OCI-LY1 (cell line): Measurements from ENCODE around the gene SLC12A4.

Experiments used
- H2AFZ ChIP-seq: fragments of 200-600 bp; sonication (generic), shearing (Covaris generic); 2 replicates; pipeline ENCODE4 v1.6.0; 2014; ENCODE audit warnings: antibody characterized with exemption, mild to moderate bottlenecking, low read length
- H3F3A ChIP-seq: fragments of 200-600 bp; sonication (generic), shearing (Covaris generic); 2 replicates; pipeline ENCODE4 v1.6.0; 2014; ENCODE audit warnings: mild to moderate bottlenecking, antibody characterized with exemption, low read length, moderate library complexity; ENCODE audit not compliant: insufficient read depth
- H3K27ac ChIP-seq: fragments of 200-600 bp; sonication (generic); 2 replicates; pipeline ENCODE4 v1.5.1; 2014; ENCODE audit warnings: low read length, mixed run types, mild to moderate bottlenecking, low read depth; ENCODE audit not compliant: poor library complexity, severe bottlenecking
- H3K27me3 ChIP-seq: fragments of 200-600 bp; sonication (generic); 2 replicates; pipeline ENCODE4 v1.6.0; 2014; ENCODE audit warnings: antibody characterized with exemption, mild to moderate bottlenecking, low read length, moderate library complexity; ENCODE audit not compliant: insufficient read depth
- H3K36me3 ChIP-seq: fragments of 200-600 bp; sonication (generic); 2 replicates; pipeline ENCODE4 v1.6.1; 2014; ENCODE audit warnings: mild to moderate bottlenecking, antibody characterized with exemption, low read length, moderate library complexity, mixed read lengths; ENCODE audit not compliant: insufficient read depth
- H3K4me1 ChIP-seq: fragments of 200-600 bp; sonication (generic); 2 replicates; pipeline ENCODE4 v1.5.1; 2014; ENCODE audit warnings: mild to moderate bottlenecking, low read length, moderate library complexity; ENCODE audit not compliant: insufficient read depth, severe bottlenecking
- H3K4me2 ChIP-seq: fragments of 200-600 bp; sonication (generic), shearing (Covaris generic); 2 replicates; pipeline ENCODE4 v1.6.1; 2014; ENCODE audit warnings: low read length
- H3K4me3 ChIP-seq: fragments of 200-600 bp; sonication (generic); 2 replicates; pipeline ENCODE4 v1.5.1; 2014; ENCODE audit warnings: low read length, low read depth, mild to moderate bottlenecking, mixed read lengths; ENCODE audit not compliant: poor library complexity, severe bottlenecking
- H3K79me2 ChIP-seq: fragments of 200-600 bp; shearing (Covaris generic); 2 replicates; pipeline ENCODE4 v1.6.1; 2016; ENCODE audit warnings: mixed run types, low read length, mixed read lengths; ENCODE audit not compliant: insufficient read depth
- H3K9ac ChIP-seq: fragments of 200-600 bp; sonication (generic), shearing (Covaris generic); 2 replicates; pipeline ENCODE4 v1.6.1; 2014; ENCODE audit warnings: mild to moderate bottlenecking, low read length, mixed read lengths
- H3K9me2 ChIP-seq: fragments of 200-600 bp; sonication (generic), shearing (Covaris generic); 2 replicates; pipeline ENCODE4 v1.6.1; 2014; ENCODE audit warnings: low read depth, mild to moderate bottlenecking, low read length, mixed read lengths
- H3K9me3 ChIP-seq: fragments of 200-600 bp; shearing (Covaris generic); 2 replicates; pipeline ENCODE4 v1.6.1; 2014; ENCODE audit warnings: low read length, mixed read lengths
- H4K20me1 ChIP-seq: fragments of 200-600 bp; sonication (generic), shearing (Covaris generic); 2 replicates; pipeline ENCODE4 v1.6.0; 2016; ENCODE audit warnings: mild to moderate bottlenecking, low read length; ENCODE audit not compliant: insufficient read depth
- CTCF ChIP-seq: fragments of 200-600 bp; sonication (generic), shearing (Covaris generic); IDR thresholded peaks from 2 replicates; pipeline ENCODE4 v1.5.1; 2017; ENCODE audit warnings: mild to moderate bottlenecking, antibody characterized with exemption, low read length, moderate library complexity, mixed read lengths
- EZH2 ChIP-seq: fragments of 200-600 bp; sonication (generic), shearing (Covaris generic); IDR thresholded peaks from 2 replicates; pipeline ENCODE4 v1.8.0; 2017; ENCODE audit warnings: borderline replicate concordance, mixed run types, mild to moderate bottlenecking, antibody characterized with exemption, low read length, moderate library complexity, mixed read lengths

Gene SLC12A4

GRCh38 chr16:67992661-67993206, 24.3 kb upstream of the SLC12A4 start:
- Histone ChIP-seq H3K4me2 (peak overlapping the region; percentile 64), H3K27me3 (no peaks in the 10 kb centered on the region), H3F3A (no peaks in the 10 kb centered on the region), H3K9me3 (no peaks in the 10 kb centered on the region), H3K9me2 (no peaks in the 10 kb centered on the region), H3K4me3 (peak overlapping the region; percentile 44), H3K27ac (no peak overlapping the region), H3K79me2 (no peaks in the 10 kb centered on the region), H2AFZ (no peak overlapping the region), H3K4me1 (peaks cover 15% of the 10 kb centered on the region), H4K20me1 (no peaks in the 10 kb centered on the region), H3K9ac (peak overlapping the region; percentile 20; the same call in 1 of the 2 replicates), H3K36me3 (no peaks in the 10 kb centered on the region)
- TF ChIP-seq EZH2 (no peak), CTCF (no peak)

- Histone ChIP-seq H3K4me1 (peaks cover 16% of the 10 kb centered on the region), H3K4me3 (no peak overlapping the region), H3K9me3 (no peaks in the 10 kb centered on the region), H3F3A (no peaks in the 10 kb centered on the region), H3K9ac (no peak overlapping the region), H3K27ac (no peak overlapping the region), H4K20me1 (no peaks in the 10 kb centered on the region), H3K79me2 (no peaks in the 10 kb centered on the region), H3K36me3 (no peaks in the 10 kb centered on the region), H3K27me3 (no peaks in the 10 kb centered on the region), H2AFZ (no peak overlapping the region), H3K9me2 (no peaks in the 10 kb centered on the region), H3K4me2 (no peak overlapping the region)
- TF ChIP-seq EZH2: no peak
- TF ChIP-seq CTCF: no peak
Measured at GRCh38 chr16:67990018-67990386, 21.6 kb upstream of the SLC12A4 start.

- no peaks in the 10 kb centered on the region for H3K9me3 ChIP-seq
- no peak overlapping the region for H3K4me3 ChIP-seq
- no peaks in the 10 kb centered on the region for H3K79me2 ChIP-seq
- no peaks in the 10 kb centered on the region for H4K20me1 ChIP-seq
- H3K36me3 ChIP-seq: no peaks in the 10 kb centered on the region
- H2AFZ ChIP-seq: no peak overlapping the region
- H3K4me2 ChIP-seq: no peak overlapping the region
- peaks cover 21% of the 10 kb centered on the region for H3K4me1 ChIP-seq
- H3F3A ChIP-seq: no peaks in the 10 kb centered on the region
- H3K9ac ChIP-seq: no peak overlapping the region
- H3K9me2 ChIP-seq: no peaks in the 10 kb centered on the region
- no peaks in the 10 kb centered on the region for H3K27me3 ChIP-seq
- H3K27ac ChIP-seq: no peak overlapping the region
- TF ChIP-seq CTCF (no peak), EZH2 (no peak)
Measured at GRCh38 chr16:67989322-67990017, 21.0 kb upstream of the SLC12A4 start.
